ENCODE measurements around the gene RREB1. TPM values are rescaled to one million over a fixed set of nuclear protein-coding genes. Genes with fewer than 3 reads are reported as not detected.

RREB1 gene
- total RNA-seq, 4 donors from 2014 or later = 73.9 to 214 (median 107) TPM

GRCh38 chr6:7251646-7252260 lies 144.0 kb downstream of the RREB1 start:
- Histone ChIP-seq H3K4me1 (peaks cover 0 to 4% (median 0%) of the 10 kb centered on the region in 4 donors), H3K9me3 (no peaks in the 10 kb centered on the region), H3K27ac (peak overlapping the region in 3 of 4 donors; percentile 14 to 28 (median 15)), H3K27me3 (no peaks in the 10 kb centered on the region), H3K36me3 (peaks cover 0 to 32% (median 16%) of the 10 kb centered on the region in 4 donors), H3K4me3 (no peak overlapping the region)
- 69 to 92% methylated on average over 3 to 6 of the region's 6 CpGs for WGBS, 2 donors (ENCODE audit: low coverage in 1 of 2)
- intact Hi-C loops (cut with DNase I; ENCODE audit: low total_unique reads) = no loop called here
- in situ Hi-C loops (cut with MboI; ENCODE audit: low pct_ligation_motif_present in 1 of 4, low pct_unique_long_range_greater_than_20kb in 1 of 4, low sequenced_read_pairs in 3 of 4) = no loop called here
- no peak for TF ChIP-seq POLR2AphosphoS5 (IDR thresholded peaks at IDR 0.05)
- no peak for TF ChIP-seq EP300 (IDR thresholded peaks at IDR 0.05; ENCODE audit: low read depth)
- TF ChIP-seq POLR2A (IDR thresholded peaks at IDR 0.05) = no peak
- TF ChIP-seq CTCF (IDR thresholded peaks at IDR 0.05) = no peak
- no peak for DNase-seq

- 80 to 94% methylated on average over 2 to 4 of the region's 4 CpGs for WGBS, 2 donors (ENCODE audit: low coverage in 1 of 2)
- peaks cover 0 to 26% (median 12%) of the 10 kb centered on the region in 4 donors for H3K36me3 ChIP-seq
- no peaks in the 10 kb centered on the region for H3K9me3 ChIP-seq
- peak overlapping the region in 1 of 4 donors; percentile 28 for H3K27ac ChIP-seq
- DNase-seq = no peak
- no peak overlapping the region for H3K4me3 ChIP-seq
- peaks cover 0 to 4% (median 0%) of the 10 kb centered on the region in 4 donors for H3K4me1 ChIP-seq
- TF ChIP-seq CTCF (IDR thresholded peaks at IDR 0.05) (no peak), POLR2A (IDR thresholded peaks at IDR 0.05) (no peak), POLR2AphosphoS5 (IDR thresholded peaks at IDR 0.05) (no peak)
- intact Hi-C loops (cut with DNase I; ENCODE audit: low total_unique reads) (no loop called here), in situ Hi-C loops (cut with MboI; ENCODE audit: low pct_ligation_motif_present in 1 of 4, low pct_unique_long_range_greater_than_20kb in 1 of 4, low sequenced_read_pairs in 3 of 4) (no loop called here)
- H3K27me3 ChIP-seq = no peaks in the 10 kb centered on the region
These were observed 144.6 kb downstream of the RREB1 start for GRCh38 chr6:7252390-7252789.

- no peaks in the 10 kb centered on the region for H3K27me3 ChIP-seq
- no peaks in the 10 kb centered on the region for H3K9me3 ChIP-seq
- DNase-seq = no peak
- TF ChIP-seq POLR2A (IDR thresholded peaks at IDR 0.05) (no peak), POLR2AphosphoS5 (IDR thresholded peaks at IDR 0.05) (no peak), EP300 (IDR thresholded peaks at IDR 0.05; ENCODE audit: low read depth) (no peak), CTCF (IDR thresholded peaks at IDR 0.05) (no peak)
- peak overlapping the region; percentile 36 to 53 (median 45) for H3K27ac ChIP-seq
- peaks cover 0 to 4% (median 0%) of the 10 kb centered on the region in 4 donors for H3K36me3 ChIP-seq
- H3K4me3 ChIP-seq = no peak overlapping the region
- in situ Hi-C loops (cut with MboI; ENCODE audit: low pct_ligation_motif_present in 1 of 4, low pct_unique_long_range_greater_than_20kb in 1 of 4, low sequenced_read_pairs in 3 of 4) (no loop called here), intact Hi-C loops (cut with DNase I; ENCODE audit: low total_unique reads) (no loop called here)
- WGBS, 2 donors (ENCODE audit: low coverage in 1 of 2) = 63 to 75% methylated on average over 3 to 12 of the region's 12 CpGs
- peaks cover 0 to 4% (median 0%) of the 10 kb centered on the region in 4 donors for H3K4me1 ChIP-seq
These were observed 147.4 kb downstream of the RREB1 start for GRCh38 chr6:7254980-7255835.

GRCh38 chr6:7255918-7256317 lies 148.2 kb downstream of the RREB1 start:
- TF ChIP-seq CTCF (IDR thresholded peaks at IDR 0.05) (no peak), EP300 (IDR thresholded peaks at IDR 0.05; ENCODE audit: low read depth) (no peak), POLR2AphosphoS5 (IDR thresholded peaks at IDR 0.05) (no peak), POLR2A (IDR thresholded peaks at IDR 0.05) (no peak)
- Histone ChIP-seq H3K27ac (peak overlapping the region in 2 of 4 donors; percentile 36), H3K9me3 (no peaks in the 10 kb centered on the region), H3K4me3 (no peak overlapping the region), H3K36me3 (no peaks in the 10 kb centered on the region), H3K27me3 (no peaks in the 10 kb centered on the region), H3K4me1 (peaks cover 0 to 7% (median 5%) of the 10 kb centered on the region in 4 donors)
- 90 to 100% methylated on average over 3 to 5 of the region's 5 CpGs for WGBS, 2 donors (ENCODE audit: low coverage in 1 of 2)
- no peak for DNase-seq
- in situ Hi-C loops (cut with MboI; ENCODE audit: low pct_ligation_motif_present in 1 of 4, low pct_unique_long_range_greater_than_20kb in 1 of 4, low sequenced_read_pairs in 3 of 4) = no loop called here
- intact Hi-C loops (cut with DNase I; ENCODE audit: low total_unique reads) = no loop called here

Data from transverse colon (tissue), 4 donors.